K562 (cell line): ENCODE data around the gene ZNF331. TPM values are rescaled to one million over a fixed set of nuclear protein-coding genes. Genes with fewer than 3 reads are reported as not detected.

Source experiments
- ELF1 ChIP-seq: fragments of 200-800 bp; sonication (Bioruptor generic); IDR thresholded peaks from 2 replicates; pipeline ENCODE4 v1.6.1; 2016; ENCODE audit warnings: missing genetic modification characterization, missing compliant biosample characterization
- IFI16 ChIP-seq: fragments of 250-450 bp; sonication (Bioruptor Pico); IDR thresholded peaks from 2 replicates; pipeline ENCODE4 v2.1.2; 2022; ENCODE audit warnings: mild to moderate bottlenecking, inconsistent platforms
- ILF3 ChIP-seq: fragments of 450-650 bp; IDR thresholded peaks from 2 replicates; pipeline ENCODE4 v1.6.1; 2018; ENCODE audit warnings: antibody characterized with exemption, mild to moderate bottlenecking, moderate library complexity, borderline replicate concordance
- LCOR ChIP-seq: sonication (generic); formaldehyde crosslinking; IDR thresholded peaks from 2 replicates; pipeline ENCODE4 v1.8.0; 2022; ENCODE audit warnings: mild to moderate bottlenecking, missing genetic modification reagents
- MEIS2 ChIP-seq: fragments of 450-650 bp; IDR thresholded peaks from 2 replicates; pipeline ENCODE4 v1.6.1; 2014; ENCODE audit warnings: mild to moderate bottlenecking; ENCODE audit not compliant: partially characterized antibody
- PCBP1 ChIP-seq: fragments of 200-400 bp; formaldehyde crosslinking; IDR thresholded peaks from 2 replicates; pipeline ENCODE4 v1.6.1; 2018; ENCODE audit warnings: mild to moderate bottlenecking, low read depth, low read length; ENCODE audit not compliant: poor library complexity, severe bottlenecking
- PTBP1 ChIP-seq: fragments of 200-400 bp; formaldehyde crosslinking; IDR thresholded peaks from 2 replicates; pipeline ENCODE4 v1.6.1; 2017; ENCODE audit warnings: low read depth, low read length
- RREB1 ChIP-seq: fragments of 250-450 bp; sonication (Bioruptor Pico); IDR thresholded peaks from 2 replicates; pipeline ENCODE4 v1.4.0; 2020
- TAL1 ChIP-seq: fragments of 450-650 bp; IDR thresholded peaks from 2 replicates; pipeline ENCODE4 v1.6.1; 2016; ENCODE audit warnings: mild to moderate bottlenecking
- TEAD2 ChIP-seq: fragments of 450-650 bp; IDR thresholded peaks from 2 replicates; pipeline ENCODE4 v1.6.1; 2016; ENCODE audit warnings: missing genetic modification characterization, control low read depth, missing compliant biosample characterization
- ZNF639 ChIP-seq, 2 experiments: fragments of 200-800 bp in 1 of 2; sonication (Bioruptor generic) in 1 of 2; sonication (generic) in 1 of 2; formaldehyde crosslinking in 1 of 2; IDR thresholded peaks in 1 of 2; conservative IDR thresholded peaks in 1 of 2; 2 replicates each; pipeline versions ENCODE4 v1.5.0 to v1.6.1; 2016 to 2020; ENCODE audit warnings: missing compliant biosample characterization in 1 of 2, missing genetic modification characterization in 1 of 2, missing genetic modification reagents in 1 of 2
- ZNF695 ChIP-seq: fragments of 450-650 bp; formaldehyde crosslinking; IDR thresholded peaks from 2 replicates; pipeline ENCODE4 v1.4.0; 2020; ENCODE audit warnings: mild to moderate bottlenecking, moderate library complexity
- polyA plus RNA-seq, 8 experiments: library from polyadenylated mRNA; depleted of rRNA in 4 of 8; stranded (reverse) in 5 of 8; unstranded in 3 of 8; fragments of >200 nt; fragmentation: Nextera tagmentation in 2 of 8; fragmentation: Illumina TruSeq in 1 of 8; extraction: Ambion mirVana in 2 of 8; extraction: Trizol in 1 of 8; gene quantifications; 2 replicates each; pipeline versions ENCODE4 v1.2.1 to v1.2.3, GENCODE V29; 2011 to 2014; ENCODE audit warnings: inconsistent platforms in 1 of 8, missing spikeins in 1 of 8
- total RNA-seq, 7 experiments: library from RNA; depleted of rRNA in 6 of 7; stranded (reverse); fragments of >200 nt in 6 of 7; fragmentation: Illumina TruSeq in 2 of 7; extraction: Trizol in 2 of 7; gene quantifications; 2 replicates each; pipeline versions ENCODE4 v1.2.1 to v1.2.3, GENCODE V29; 2011 to 2021; ENCODE audit warnings: low replicate concordance in 1 of 7
- TF ChIP-seq, protein P1 (sequence below): sonication (generic); formaldehyde crosslinking; IDR thresholded peaks from 2 replicates; pipeline ENCODE4 v1.8.0; 2022; ENCODE audit warnings: missing genetic modification reagents, mild to moderate bottlenecking, borderline replicate concordance
- TF ChIP-seq, protein P2 (sequence below), 2 experiments: IDR thresholded peaks in 1 of 2; conservative IDR thresholded peaks in 1 of 2; 2 replicates each; pipeline ENCODE4 v1.6.1; 2016; ENCODE audit warnings: low read depth in 2 of 2, mild to moderate bottlenecking in 1 of 2, missing compliant biosample characterization in 1 of 2, missing genetic modification characterization in 1 of 2, moderate library complexity in 1 of 2

Gene ZNF331
- total and polyA plus RNA-seq, 9 of the 15 experiments (the other 6 are each of a cell fraction or from before 2014, with no cell fraction given): 0.23 to 2.7 (median 0.76) TPM

- TF ChIP-seq, protein P1, sequence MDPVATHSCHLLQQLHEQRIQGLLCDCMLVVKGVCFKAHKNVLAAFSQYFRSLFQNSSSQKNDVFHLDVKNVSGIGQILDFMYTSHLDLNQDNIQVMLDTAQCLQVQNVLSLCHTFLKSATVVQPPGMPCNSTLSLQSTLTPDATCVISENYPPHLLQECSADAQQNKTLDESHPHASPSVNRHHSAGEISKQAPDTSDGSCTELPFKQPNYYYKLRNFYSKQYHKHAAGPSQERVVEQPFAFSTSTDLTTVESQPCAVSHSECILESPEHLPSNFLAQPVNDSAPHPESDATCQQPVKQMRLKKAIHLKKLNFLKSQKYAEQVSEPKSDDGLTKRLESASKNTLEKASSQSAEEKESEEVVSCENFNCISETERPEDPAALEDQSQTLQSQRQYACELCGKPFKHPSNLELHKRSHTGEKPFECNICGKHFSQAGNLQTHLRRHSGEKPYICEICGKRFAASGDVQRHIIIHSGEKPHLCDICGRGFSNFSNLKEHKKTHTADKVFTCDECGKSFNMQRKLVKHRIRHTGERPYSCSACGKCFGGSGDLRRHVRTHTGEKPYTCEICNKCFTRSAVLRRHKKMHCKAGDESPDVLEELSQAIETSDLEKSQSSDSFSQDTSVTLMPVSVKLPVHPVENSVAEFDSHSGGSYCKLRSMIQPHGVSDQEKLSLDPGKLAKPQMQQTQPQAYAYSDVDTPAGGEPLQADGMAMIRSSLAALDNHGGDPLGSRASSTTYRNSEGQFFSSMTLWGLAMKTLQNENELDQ (CRISPR knock-in tag): no peak
- peak; percentile 92 for TF ChIP-seq TAL1
- TF ChIP-seq IFI16 (CRISPR knock-in tag): peak; percentile 93
- no peak for TF ChIP-seq LCOR (CRISPR knock-in tag)
- no peak for TF ChIP-seq PCBP1
- peak; percentile 87 for TF ChIP-seq RREB1 (CRISPR knock-in tag)
- peak; percentile 88 for TF ChIP-seq TEAD2 (tag)
- TF ChIP-seq PTBP1: no peak
- TF ChIP-seq, protein P2, sequence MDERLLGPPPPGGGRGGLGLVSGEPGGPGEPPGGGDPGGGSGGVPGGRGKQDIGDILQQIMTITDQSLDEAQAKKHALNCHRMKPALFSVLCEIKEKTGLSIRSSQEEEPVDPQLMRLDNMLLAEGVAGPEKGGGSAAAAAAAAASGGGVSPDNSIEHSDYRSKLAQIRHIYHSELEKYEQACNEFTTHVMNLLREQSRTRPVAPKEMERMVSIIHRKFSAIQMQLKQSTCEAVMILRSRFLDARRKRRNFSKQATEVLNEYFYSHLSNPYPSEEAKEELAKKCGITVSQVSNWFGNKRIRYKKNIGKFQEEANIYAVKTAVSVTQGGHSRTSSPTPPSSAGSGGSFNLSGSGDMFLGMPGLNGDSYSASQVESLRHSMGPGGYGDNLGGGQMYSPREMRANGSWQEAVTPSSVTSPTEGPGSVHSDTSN (CRISPR knock-in tag; IDR thresholded peaks at IDR 0.05; ENCODE audit: low read depth): no peak
- TF ChIP-seq, protein P2 (tag; conservative IDR thresholded peaks at IDR 0.05; ENCODE audit: low read depth): no peak
- no peak for TF ChIP-seq ELF1
- TF ChIP-seq ILF3: no peak
- TF ChIP-seq MEIS2: no peak
- peak in 1 of 2 experiments; percentile 98; a peak in 2 of 4 replicates for TF ChIP-seq ZNF639 (CRISPR knock-in tag; conservative IDR thresholded peaks at IDR 0.05 in 1 of 2, IDR thresholded peaks at IDR 0.05 in 1 of 2)
- TF ChIP-seq ZNF695 (CRISPR knock-in tag): no peak
Observed at GRCh38 chr19:53517114-53517741, 20.7 kb upstream of the ZNF331 start (continued).
